GM18499 (cell line): ENCODE results near the gene HES3.

Source experiments
- ATAC-seq: cut with Tn5 transposase; IDR thresholded peaks from one replicate; pipeline ENCODE4 v1.9.1; 2021; ENCODE audit warnings: moderate number of reproducible peaks; ENCODE audit not compliant: insufficient read depth, unreplicated experiment

The HES3 gene

GRCh38 chr1:6260433-6260934 is 16.5 kb downstream of the HES3 start:
- ATAC-seq: no peak

DNA sequence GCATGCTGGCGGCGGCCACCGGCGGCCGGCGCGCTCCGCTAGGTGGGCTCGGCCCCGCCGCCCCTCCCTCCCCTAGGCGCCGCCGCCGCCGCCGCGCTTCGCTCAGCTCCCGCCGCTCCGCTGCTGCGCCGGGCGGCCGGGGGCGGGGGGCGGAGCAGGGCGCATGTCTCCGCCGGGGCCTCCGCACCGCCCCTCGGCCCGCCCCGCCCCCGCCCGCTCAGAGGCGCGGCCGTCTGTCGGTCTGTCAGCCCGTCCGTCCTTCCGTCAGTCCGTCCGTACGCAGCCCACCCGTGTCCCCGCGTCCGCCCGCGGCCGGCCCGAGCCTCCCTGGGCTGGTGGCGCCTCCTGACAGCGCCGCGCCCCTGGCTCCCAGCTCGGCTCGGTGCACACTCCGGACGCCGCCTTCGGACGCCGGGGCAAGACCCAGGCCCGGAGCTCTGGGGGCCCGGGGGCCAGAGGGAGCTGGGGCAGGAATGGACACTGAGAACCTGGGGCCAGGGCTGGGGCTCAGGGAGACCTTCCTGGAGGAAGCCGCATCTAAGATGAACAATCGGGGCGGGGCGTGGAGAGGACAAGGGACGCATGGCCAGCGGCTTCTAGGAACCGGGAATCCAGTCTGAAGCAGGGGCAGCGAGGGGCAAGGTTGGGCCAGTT is 17.1 kb downstream of the HES3 start, which contains the start of gene GPR153:
Gene GPR153, minus strand, starts transcription at position 138 of the 654 bp plus-strand sequence. CDS start 6,193 bp downstream, outside the sequence.
- ATAC-seq: no peak

DNA sequence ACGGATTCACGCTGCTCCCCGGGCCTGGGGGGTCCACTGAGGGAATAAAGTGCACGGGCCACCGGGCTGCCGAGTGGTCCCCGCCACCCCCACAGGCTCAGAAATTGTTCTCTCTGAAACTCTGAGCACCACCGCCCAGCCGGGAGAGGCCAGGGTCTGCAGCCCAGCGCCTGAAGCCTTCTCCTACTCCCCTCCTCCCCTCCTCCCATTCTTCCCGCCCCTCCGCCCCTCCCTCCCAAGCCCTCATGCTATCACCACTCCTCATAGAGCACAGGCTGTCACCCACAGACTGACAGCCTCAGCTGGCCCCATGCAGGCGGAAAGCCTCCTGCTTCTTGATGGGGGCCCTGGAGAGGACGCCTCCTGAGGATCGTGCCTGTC is 17.6 kb downstream of the HES3 start:
- ATAC-seq: no peak

DNA sequence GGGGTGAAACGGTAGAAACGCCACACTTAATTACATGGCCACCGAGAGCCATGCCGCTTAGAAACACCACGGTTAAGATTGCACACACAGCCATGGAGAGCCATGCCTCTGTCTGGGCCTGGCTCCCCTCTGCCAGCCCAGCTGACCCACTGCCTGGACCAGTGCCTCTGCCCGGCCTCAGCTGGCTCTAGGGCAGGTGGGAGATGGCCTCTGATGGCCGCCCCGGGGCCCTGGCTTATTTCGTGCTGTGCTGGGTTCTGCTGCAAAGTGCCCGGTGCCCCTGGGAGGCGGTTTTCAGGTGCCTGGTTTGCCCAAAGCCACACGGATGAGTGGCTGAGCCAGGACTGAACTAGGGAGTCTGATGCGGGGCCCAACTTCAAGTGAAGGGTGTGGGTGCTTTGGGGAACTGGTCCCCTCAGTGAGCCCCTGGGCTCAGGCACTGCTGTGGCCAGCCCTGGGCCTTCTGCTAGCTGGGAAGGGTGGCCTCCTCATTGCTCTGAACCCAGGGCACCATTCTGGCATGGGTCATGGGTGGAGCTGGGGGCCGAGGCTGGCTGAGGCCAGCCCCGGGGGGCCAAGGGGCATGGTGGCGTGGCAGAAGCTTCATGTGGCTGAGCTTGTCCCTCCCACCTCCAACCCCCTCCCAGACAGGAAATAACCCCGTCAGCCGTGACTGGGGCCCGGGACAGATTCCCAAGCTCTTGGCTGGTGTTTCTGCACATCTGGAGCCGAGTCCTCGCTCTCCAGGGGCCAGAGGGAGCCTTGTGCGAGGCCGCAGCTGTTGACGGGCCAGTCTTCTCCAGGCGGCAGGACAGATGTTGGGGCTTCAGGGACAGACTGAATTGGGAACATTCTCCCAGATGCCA is 18.8 kb downstream of the HES3 start:
- ATAC-seq: no peak

DNA sequence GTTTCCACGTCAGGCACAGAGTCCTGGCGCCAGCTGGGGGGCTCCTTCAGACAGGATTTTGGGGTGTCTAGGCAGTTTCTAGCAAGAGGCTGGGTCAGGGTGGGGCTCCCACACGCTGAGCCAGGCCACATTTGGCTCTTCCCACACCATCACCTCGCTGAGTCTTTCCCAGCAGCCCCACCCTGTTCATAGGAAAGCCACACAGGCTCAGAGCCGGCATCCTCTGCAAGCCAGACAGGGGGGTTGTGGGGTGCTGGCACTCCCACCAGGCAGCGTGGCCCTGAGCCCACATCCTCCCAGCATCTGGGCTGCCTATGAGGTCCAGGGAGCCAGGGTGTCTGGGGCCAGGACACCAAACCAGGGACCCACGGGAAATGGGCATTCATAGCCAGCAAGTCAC is 19.7 kb downstream of the HES3 start:
- ATAC-seq: no peak

GRCh38 chr1:6265151-6265550 is 21.2 kb downstream of the HES3 start:
- ATAC-seq: no peak

DNA sequence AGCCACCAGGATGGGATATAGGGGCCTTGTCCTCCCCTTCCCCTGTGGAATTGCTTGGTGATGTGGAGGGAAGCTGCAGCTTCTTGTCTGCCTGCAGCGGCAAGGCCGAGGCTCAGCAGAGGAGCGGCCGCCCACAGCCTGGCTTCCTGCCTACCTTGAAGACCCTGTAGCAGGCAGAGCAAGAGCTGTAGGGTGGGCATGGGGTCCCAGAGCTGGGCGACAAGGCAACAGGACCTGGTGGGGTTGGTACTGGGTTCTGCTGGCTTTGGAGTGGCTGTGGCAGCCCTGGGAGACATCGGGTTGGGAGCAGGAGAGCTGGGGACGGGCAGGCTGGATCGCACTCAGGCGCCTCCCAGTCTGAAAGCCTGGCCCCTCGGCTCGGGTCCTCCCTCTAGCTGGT is 22.7 kb downstream of the HES3 start:
- no peak for ATAC-seq

GRCh38 chr1:6267686-6268322 is 23.8 kb downstream of the HES3 start:
- no peak for ATAC-seq

- no peak for ATAC-seq
Observed at GRCh38 chr1:6268415-6268814, 24.4 kb downstream of the HES3 start.

- no peak for ATAC-seq
Observed at GRCh38 chr1:6269296-6269695, 25.3 kb downstream of the HES3 start.

- no peak for ATAC-seq
Observed at GRCh38 chr1:6269720-6270400, 25.9 kb downstream of the HES3 start.

DNA sequence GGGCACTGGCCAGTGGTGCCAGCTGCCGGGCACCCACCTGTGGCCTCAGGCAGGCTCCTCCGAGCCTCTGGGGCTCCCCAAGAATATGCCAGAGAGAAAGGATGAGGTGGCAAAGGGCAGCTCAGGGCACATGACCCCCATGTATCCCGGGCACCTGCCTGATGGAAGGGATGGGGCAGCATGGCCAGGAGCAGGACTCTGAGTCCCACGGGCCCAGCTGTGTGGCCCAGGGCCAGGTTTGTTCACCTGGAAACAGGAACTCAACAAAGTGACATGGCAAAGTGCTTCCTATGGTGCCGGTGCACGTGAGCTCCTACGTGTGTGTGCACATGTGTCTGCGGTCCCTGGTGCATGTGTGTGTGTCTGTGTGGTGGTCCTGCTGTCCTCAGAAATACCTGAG is 26.4 kb downstream of the HES3 start:
- ATAC-seq: no peak

- no peak for ATAC-seq
Observed at GRCh38 chr1:6271006-6271405, 27.0 kb downstream of the HES3 start.

DNA sequence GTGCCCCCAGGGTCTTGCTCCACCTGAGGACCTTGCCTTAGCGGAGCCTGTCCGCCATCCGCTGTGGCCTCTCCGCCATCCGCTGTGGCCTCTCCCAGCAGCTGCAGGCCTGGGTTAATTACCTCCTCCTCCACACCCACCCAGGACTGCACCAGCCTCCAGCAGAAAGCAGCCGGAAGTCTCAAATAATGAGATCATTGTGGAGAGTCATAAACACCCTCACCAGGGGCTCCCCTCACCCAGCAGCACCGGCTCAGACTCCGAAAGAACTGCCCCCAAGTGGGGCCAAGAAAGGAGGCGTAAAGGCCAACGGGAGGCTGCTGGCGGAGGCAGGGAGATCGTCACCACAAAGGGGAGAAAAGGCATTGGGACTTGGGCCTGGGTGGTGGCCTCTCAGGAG is 27.6 kb downstream of the HES3 start:
- ATAC-seq: no peak

- no peak for ATAC-seq
Observed at GRCh38 chr1:6272452-6272851, 28.5 kb downstream of the HES3 start.

GRCh38 chr1:6272868-6273267 is 28.9 kb downstream of the HES3 start:
- no peak for ATAC-seq

DNA sequence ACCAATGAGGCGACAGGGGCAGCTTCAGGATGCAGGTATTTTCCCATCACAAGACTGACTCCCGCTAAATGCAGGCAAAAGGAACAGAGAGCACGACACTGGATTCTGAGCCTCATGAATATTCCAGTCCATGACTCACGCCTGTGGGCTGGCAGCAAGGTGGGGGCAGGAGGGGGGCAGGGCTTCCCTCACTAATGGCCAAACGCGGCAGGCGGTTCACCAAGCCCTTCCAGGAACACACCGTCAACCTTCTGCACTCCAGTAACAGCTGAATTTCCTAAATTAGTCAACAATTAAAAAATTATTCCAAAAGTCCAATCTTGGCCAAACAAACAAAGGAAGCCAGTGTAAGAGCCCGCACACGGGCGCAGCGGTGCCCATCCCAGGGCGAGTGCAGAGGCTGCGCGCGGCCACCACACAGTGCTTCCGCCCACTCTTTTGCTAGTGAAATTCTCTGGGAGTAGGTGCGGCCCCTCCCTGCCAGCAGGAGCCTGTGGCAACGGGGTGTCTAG is 29.5 kb downstream of the HES3 start:
- ATAC-seq: no peak

DNA sequence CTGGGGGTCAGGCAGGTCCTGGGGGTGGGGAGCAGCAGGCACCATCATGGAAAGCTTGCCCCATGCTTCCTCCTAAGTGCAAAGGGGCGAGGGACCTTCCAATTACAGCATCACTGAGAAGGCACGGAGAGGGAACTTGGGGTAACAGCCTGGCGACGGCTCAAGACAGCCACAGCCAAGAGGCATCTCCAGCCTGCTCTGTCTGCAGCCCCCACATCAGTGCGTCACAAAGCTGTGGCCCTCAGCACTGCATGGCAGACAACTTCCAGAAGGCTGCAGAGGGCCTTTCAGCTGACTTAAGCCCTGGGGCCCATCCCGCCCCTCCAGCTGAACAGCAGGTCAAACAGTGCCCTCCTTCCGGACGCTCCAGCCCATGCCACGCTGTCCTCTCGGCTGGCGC is 30.1 kb downstream of the HES3 start:
- no peak for ATAC-seq

DNA sequence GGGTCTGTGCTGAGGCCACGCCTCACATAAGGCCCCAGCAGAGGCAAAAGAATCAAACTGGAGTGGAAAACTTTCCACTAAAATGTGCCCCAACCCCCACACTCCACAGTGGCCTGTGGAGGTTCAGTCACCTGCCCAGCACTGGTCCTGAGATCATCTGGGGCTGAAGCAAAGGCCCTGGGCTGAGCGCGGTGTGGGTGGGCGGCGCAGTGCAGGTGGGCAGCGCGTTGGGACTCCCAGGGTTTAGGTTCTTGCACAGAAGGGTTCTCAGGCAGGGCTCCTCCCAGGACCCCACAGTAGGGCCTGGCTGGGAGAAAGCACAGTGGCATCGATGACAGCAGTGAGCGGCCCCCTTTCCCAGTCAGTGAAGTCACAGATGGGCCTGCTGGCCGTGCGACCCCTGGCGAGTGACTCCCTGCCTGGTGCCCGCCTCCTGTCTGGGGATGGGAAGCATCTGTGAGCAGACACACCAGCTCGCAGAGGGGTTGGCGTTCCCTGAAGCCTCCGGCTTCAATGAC is 30.7 kb downstream of the HES3 start:
- no peak for ATAC-seq
